NCI-H2107 treated with DMSO at 0.1 percent for 48 hours (cell line): ENCODE results near the gene RPS15.
"Not testable (repeated sequence)": the region's sequence is repeated elsewhere in the genome, so short reads cannot be mapped to it uniquely, and the experiment has no call there.

Experiments used
- DNase-seq: peaks from one replicate; lab custom pipeline; 2025; ENCODE audit not compliant: unreplicated experiment; lab: John Stamatoyannopoulos, UW

The RPS15 gene

DNA sequence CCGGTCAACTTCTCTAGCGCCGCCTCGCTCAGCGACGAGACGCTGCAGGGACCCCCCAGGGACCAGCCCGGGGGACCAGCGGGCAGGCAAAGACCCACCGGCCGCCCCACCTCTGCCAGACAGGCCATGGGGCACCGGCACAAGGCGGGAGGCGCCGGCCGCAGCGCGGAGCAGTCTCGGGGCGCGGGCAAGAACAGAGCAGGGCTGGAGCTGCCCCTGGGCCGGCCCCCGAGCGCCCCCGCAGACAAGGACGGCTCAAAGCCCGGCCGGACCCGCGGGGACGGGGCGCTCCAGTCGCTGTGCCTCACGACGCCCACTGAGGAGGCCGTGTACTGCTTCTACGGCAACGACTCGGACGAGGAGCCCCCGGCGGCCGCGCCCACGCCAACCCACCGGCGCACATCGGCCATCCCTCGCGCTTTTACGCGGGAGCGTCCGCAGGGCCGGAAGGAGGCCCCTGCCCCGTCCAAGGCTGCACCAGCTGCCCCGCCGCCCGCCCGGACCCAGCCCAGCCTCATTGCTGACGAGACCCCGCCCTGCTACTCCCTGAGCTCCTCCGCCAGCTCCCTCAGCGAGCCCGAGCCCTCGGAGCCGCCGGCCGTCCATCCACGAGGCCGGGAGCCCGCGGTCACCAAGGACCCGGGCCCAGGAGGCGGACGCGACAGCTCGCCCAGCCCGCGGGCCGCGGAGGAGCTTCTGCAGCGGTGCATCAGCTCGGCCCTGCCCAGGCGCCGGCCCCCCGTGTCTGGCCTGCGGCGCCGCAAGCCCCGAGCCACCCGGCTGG, 29.5 kb downstream of the RPS15 start:
- no peak for DNase-seq

DNA sequence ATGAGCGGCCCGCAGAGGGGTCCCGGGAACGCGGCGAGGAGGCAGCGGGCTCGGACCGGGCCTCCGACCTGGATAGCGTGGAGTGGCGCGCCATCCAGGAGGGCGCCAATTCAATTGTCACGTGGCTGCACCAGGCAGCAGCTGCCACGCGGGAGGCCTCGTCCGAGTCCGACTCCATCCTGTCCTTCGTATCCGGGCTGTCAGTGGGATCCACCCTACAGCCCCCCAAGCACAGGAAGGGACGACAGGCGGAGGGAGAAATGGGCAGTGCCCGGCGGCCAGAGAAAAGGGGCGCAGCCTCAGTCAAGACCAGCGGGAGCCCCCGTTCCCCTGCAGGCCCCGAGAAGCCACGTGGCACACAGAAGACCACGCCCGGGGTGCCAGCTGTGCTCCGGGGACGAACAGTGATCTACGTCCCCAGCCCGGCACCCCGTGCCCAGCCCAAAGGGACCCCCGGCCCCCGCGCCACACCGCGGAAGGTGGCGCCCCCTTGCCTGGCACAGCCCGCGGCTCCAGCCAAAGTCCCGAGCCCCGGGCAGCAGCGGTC, 30.2 kb downstream of the RPS15 start:
- no peak for DNase-seq

DNA sequence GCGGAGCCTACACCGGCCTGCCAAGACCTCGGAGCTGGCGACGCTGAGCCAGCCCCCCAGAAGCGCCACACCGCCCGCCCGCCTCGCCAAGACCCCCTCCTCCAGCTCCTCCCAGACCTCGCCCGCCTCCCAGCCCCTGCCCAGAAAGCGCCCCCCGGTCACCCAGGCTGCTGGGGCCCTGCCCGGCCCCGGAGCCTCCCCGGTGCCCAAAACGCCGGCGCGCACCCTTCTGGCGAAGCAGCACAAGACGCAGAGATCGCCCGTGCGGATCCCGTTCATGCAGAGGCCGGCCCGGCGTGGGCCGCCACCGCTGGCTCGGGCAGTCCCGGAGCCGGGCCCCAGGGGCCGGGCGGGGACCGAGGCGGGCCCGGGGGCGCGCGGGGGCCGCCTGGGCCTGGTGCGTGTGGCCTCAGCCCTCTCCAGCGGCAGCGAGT, 30.6 kb downstream of the RPS15 start:
- DNase-seq = no peak

DNA sequence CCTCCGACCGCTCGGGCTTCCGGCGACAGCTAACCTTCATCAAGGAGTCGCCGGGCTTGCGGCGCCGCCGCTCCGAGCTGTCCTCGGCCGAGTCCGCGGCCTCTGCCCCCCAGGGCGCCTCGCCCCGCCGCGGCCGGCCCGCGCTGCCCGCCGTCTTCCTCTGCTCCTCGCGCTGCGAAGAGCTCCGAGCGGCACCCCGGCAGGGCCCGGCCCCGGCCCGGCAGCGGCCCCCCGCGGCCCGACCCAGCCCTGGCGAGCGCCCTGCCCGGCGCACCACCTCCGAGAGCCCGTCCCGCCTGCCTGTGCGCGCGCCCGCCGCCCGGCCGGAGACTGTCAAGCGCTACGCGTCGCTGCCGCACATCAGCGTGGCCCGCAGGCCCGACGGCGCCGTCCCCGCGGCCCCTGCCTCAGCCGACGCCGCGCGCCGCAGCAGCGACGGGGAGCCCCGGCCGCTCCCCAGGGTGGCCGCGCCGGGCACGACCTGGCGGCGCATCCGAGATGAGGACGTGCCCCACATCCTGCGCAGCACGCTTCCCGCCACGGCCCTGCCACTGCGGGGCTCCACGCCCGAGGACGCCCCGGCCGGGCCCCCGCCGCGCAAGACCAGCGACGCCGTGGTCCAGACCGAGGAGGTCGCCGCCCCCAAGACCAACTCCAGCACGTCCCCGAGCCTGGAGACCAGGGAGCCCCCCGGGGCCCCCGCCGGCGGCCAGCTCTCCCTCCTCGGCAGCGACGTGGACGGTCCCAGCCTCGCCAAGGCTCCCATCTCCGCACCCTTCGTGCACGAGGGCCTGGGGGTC, 31.3 kb downstream of the RPS15 start:
- DNase-seq = no peak

DNA sequence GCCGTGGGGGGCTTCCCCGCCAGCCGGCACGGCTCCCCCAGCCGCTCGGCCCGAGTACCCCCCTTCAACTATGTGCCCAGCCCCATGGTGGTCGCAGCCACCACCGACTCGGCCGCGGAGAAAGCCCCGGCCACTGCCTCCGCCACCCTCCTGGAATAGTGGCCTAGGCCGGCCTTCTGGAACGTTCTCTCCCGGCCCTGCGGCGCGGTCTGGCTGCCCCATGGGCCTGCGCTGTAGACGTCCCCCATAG, 31.8 kb downstream of the RPS15 start:
- no peak for DNase-seq

DNA sequence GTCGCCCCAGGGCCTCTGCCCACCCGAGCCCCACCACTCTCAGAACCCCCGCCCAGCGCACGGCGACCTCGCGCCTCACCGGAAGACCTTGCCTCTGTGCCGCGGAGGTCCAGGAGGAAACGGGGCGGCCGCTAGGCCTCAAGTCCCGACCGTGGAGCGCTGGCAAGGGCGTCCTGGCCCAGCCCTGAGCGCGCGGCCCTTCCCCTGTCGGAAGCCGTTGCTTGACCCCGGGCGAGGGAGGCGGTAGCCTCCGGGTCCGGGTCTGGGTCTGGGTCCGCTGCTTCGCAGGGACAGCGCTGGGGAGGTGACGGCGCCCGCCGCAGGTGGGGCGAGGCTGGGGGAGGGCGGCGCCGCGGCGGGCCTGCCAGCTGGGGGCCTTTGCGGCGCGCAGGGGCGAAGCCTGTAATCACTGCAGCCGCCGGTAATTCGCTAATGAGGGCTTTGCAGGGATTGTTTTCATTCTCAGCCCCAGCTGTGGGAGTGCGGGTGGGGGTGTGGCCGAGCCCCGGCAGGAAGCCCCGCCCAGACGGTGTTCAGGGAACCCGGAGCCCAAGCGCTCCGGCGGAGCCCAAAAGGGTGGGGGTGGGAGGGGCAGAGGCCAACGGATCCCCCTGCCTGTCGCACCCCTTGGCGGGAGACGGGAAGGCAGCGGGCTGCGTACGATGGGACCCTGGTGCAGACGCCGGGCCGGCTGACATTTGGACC, 32.3 kb downstream of the RPS15 start:
- DNase-seq = no peak

DNA sequence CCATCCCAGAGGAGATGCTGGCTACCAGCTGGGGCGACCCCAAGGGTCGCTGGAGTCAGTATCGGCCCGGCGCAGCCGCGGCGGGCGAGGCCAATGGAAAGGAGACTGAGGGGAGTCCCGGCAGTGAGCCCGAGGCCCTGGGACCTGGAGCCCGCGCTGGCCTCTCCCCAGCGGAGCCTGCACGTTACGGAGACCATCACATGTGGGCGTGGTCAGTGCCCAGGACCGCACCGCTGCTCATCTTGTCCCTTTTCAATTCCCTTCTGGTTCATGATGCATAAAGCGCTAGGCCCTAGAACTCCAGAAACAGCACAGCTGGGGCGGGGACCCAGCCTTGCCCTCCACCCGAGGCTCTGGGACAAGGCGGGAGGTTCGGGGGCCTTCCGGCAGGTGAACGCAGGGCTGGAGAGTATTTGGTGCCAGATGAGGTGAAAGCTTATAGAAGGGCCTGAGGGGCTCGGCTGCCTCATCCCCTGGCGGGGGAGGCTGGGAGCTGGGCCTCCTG, 32.9 kb downstream of the RPS15 start:
- no peak for DNase-seq

DNA sequence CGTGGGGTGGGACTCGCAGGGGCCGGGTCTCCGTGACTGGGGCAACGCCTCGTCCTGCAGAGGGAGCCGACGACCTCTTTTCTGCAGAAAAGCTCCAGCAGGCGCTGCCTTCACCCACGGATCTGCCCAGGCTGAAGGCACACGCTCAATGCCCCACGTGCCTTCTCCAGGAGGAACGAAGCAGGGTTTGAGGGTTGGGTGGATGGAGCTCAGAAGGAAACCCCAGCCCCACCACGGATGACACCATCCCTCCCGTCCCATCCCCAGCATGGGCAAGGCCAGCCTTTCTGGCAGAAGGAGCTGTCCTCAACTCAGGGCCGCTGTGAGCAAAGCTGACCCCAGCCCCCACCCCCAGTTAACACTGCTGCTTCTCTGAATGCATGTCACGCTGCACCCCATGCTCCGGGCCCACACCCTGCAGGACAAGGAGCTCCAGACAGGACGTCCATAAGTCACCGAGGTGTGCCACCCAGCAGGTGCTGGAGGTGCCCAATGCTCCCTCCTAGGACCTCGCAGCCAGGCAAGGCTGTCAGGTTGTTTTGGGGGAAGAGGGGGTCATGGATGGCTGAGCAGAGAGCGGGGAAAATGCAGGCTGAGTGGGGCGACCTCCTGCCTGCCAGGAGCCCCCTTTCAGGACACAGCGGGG, 33.4 kb downstream of the RPS15 start:
- DNase-seq = no peak

DNA sequence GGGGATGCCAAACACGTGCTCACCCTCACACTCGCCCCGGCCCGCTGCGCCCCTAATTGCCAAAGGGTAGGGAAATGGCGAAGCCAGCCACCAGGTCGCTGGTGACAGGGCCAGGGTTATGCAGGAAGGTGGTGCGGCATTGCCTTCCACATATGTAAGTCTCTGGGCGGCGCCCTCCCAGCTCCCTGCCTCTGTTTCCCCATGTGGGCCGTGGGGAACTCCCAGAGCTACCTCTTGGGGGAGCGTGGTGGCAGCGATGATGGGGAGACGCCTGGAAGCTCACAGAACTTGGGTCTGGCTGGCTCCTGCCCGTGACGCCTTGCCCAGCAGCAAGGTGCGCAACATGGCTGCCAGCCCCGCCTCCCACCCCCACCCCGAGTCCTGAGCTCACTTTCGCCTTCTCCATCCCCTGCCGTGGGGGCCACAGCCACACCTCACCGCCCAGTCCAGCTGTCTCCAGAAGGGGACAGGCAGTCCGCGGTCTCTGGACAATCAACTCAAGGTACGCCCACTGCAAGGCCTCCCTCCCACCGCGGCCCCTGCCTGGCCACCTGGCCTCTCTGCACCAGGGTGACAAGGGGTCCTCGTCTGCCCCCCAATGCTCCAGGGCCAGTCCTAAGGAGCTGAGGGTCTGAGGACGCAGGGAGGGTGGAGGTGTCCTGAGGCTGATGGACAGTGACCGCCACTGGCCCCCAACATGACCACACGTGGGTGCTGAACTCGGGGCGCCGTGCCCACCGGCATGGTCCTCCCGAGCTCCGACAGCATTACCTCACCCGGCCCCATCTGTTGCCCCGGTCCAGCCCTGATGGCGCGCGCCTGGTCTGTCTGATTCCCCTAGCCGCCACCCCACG, 34.3 kb downstream of the RPS15 start:
- no peak for DNase-seq

DNA sequence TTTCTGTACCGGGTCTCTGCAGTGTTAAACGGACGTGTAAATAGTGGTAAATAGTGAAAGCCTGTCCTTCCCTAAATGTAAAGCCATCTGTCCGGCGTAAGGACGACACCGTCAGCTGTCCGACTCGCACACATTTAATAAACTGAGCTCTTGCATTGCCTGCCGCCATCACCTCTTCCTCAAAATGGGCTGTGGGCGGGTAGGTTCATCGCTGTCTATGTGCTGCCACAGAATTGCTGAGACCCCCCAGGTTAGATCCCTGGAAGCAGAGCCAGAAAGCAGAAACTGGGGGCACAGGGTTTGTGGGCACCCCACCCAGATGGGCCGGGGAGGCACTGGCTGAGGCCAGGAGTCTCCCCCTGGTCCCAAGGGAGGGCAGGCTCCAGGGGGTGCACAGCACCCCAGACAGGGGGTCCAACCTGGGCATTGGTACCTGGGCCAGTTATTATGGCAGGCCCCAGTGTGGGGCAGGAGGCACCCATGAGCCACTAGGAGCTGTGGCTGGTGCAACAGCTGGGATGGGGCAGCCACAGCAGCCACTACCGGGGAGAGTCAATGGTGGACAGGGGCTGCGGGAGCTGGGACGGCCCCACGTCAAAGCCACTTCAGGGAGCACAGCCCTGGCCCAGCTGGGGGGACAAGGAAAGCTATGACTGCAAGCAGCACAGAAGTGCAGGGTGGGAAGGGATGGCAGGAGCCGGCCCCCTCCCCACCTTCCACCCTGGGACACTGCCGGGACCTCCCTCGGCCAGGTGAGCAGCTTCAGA, 35.1 kb downstream of the RPS15 start:
- no peak for DNase-seq

DNA sequence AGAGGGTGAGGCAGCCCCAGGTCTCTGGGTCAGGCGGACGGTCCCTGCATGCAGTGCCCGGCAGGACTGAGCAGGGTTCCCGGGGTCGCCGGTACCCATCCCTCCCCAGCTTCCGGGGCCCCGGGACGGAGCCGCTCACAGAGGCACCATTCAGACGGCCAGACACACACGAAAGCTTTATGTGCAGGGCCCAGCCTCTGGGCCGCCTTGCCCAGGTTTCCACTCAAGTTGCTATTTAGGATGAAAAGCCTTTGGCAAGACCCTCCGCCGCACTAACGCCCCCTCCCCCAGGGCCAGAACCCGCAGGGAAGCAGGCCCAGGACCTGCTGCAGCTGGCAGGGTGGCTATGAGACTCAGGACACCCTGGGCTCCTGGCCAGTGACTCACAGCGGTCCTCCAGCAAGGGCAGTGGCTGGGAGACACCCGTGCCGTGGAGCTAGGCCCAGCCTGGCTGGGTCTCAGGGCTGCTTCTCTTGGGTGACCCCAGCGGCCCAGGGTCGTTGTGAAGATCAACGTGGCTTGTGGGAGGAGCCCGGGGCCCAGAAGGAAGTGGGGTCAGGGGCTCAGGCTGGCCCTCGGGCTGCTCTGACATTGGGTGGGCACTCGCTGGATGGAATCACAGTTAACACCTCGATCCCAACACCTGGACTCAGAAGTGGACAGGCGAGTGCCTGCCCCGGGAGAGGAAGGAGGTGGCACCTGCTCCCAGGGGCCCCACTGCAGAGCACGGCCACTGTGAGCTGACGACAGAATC, 36.0 kb downstream of the RPS15 start:
- DNase-seq = no peak

DNA sequence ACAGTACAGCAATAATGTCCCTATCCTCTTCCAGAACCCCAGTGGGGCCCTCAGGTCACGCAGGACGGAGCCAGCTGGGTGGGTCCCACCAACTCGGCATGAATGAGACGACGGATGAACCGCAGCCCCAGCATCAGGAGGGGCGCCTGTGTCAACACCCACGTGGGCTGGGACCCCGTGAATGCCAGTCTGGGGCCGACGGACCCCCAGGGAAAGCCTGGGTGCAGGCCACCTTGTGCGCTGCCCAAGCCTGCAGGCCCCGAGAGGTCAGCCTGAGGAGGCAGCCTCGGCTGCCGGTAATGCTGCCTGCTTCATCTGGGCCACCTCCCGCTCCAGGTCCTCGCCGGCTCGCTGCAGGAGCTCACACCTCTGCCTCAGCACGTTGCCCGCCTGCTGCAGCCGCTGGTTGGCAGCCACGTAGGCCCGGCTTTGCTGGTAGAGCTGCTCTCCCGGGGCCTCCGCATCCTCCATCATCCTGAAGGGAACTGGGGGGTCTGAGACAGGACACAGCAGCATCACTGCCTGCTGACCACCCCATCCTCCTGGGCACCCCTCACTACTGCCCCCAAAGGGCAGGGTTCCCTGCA, 36.7 kb downstream of the RPS15 start:
- DNase-seq = no peak

DNA sequence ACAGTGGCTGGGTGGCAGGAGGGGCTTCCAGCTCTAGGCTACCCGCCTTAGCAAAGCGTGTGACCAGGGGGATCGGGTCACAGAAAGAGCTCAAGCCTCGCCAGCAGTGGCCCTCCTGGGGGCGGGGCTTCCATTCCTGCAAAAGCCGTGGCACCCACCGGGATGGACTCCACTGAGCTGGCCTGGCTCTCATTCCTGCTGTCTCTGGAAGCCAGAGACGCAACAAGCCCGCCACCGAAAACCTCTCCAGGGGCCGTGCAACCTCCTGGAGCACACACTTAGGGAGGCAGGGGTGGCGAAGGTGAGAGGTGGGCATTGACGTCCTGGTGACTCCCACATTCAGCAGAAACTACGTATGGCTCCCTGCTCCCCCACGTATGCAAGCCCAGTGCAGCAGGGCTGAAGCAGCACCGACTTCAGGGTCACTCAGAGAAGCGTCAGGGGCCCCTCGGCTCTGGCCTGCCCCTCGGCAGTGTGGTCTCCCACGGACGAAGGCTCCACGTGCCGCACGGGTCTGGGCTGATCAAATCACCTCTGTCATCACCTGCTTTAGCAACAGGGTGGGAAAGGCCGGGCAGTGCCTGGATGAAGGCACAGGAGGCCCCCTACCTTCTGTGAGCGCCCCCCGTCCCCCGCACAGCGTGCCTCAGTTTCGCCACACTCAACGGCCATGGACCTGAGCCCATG, 37.7 kb downstream of the RPS15 start:
- no peak for DNase-seq

DNA sequence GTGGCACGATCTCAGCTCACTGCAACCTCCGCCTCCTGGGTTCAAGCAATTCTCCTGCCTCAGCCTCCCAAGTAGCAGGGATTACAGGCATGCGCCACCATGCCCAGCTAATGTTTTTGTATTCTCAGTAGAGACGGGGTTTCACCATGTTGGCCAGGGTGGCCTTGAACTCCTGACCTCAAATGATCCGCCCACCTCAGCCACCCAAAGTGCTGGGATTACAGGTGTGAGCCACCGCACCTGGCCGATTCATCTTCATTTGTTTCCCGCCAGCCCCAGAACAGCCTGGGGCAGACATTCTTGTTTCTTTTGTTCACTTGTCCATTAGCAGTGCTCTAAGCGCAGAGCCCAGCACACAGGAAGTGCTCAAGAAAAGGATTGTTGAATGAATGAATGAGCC, 38.9 kb downstream of the RPS15 start:
- DNase-seq = not testable (repeated sequence)

DNA sequence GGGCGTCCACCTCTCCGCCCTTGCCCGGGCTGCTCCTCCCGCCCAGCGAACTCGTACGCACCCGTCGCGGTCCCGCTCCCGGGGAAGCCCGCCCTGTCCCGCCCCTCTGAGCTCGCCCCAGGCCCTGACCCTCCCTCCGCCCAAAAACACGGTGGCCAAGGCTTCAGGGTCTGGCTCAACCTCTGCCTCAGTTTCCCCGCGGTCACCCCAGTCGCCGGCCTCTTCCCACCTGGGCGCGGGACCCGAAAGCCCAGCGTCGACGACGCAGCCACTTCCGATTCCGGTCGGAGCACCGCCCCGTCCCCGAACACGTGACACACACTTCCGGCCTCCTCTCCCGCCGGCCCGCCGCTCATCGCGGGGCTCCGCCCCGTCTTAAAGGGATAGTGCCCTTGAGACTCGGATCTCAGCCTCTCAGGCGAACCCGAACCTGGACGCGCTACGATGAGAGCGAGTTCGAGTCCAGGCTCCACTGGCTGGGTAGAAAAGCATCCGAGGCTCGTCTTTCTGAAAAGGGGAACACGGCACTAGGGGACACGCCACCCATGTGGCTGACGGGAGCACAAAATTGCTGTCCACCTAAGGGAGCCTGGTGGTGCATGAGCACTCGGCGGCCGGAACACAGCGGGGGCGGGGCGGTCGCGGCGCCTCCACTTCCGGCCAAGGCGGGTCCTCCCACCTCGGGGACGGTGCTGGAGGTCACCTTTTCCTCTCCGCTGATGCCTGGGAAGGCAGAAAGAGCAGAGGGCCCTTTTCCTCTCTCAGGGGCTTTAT, 40.9 kb downstream of the RPS15 start, which contains the start of gene C19orf25:
C19orf25 (minus strand) TSS at position 282 of the 774 bp plus-strand sequence. CDS start 312 bp downstream, outside the sequence.
- peak; percentile 67 for DNase-seq

DNA sequence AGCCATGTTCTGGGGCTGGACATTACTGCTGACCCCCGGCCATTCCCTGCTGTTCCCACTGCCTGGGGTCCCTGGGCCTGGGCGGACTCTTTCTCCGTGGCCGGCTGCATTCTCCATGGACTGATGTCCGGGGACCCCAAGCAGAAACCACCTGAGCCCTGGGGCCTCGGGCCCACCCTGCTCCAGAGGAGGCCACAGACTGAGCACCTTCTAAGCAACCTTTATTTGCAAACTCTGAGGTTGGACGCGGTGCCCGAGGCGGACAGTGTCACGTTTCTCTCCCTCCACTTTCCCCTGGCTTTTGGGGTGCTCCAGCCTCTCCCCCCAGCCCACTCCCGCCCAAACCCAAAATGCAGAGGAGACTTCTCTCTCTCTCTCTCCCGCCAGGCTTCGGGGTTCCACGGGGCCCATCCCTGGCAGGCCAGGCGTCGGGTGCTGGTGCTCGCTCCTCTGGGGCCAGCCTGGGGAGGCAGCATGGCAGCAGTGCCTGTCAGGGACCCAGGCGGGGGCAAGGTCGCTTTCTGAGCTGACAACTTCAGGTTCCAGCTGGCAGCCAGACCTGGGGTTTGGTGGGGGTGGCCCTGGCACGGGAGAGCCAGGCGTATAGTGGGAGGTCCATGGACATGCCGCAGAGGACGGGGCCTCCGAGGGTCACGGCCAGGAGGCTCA, 43.2 kb downstream of the RPS15 start:
- no peak for DNase-seq
